NCI-H1694 (cell line): ENCODE measurements around the gene PFKFB4.
"Not testable (repeated sequence)": the region's sequence is repeated elsewhere in the genome, so short reads cannot be mapped to it uniquely, and the experiment has no call there.

ENCODE experiments used
- DNase-seq: peaks from one replicate; lab custom pipeline; 2025; lab: John Stamatoyannopoulos, UW

The PFKFB4 gene

DNA sequence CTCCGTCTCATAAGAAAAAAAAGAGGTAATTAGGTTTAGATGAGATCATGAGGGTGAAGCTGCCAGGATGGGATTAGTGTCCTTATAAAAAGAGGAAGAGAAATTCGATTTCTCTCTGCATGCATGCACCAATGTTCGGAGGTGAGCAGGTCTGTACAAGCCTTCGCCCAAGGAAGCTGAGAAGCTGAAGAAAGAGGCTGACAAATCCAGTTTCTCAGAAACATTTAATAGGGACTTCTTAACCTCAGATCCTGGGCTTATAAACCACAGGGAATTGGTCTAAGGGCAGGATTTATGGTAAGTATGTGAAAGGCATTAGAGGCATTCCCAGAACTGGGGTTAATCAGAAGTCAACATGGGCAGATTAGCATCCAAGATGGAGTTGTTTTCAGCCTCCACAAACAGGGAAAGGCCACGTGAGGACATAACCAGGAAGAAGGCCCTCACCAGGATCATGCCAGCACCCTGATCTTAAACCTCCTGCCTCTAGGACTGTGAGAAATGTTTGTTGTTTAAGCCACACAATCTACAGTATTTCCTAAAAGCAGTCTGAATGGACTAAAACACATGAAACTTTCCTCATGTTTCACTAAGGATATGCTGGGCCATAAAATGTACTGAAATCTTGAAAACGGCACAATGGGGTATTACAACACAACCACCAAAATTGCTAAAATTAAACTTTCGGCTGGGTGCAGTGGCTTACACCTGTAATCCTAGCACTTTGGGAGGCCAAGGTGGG, 64.0 kb downstream of the PFKFB4 start:
- DNase-seq = no peak

- no peak for DNase-seq
Observed at GRCh38 chr3:48486952-48487351, 69.7 kb downstream of the PFKFB4 start.

- DNase-seq = not testable (repeated sequence)
Observed at GRCh38 chr3:48482822-48483221, 73.8 kb downstream of the PFKFB4 start.

DNA sequence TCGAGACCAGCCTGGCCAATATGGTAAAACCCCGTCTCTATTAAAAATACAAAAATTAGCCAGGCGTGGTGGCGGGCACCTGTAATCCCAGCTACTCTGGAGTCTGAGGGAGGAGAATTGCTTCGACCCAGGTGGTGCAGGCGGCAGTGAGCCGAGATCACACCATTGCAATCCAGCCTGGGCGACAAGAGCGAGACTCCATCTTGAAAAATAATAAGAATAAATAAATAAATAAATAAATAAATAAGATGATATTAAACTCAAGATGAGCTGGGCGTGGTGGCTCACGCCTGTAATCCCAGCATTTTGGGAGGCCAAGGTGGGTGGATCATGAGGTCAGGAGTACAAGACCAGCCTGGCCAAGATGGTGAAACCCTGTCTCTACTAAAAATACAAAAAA, 75.7 kb downstream of the PFKFB4 start:
- not testable (repeated sequence) for DNase-seq

- DNase-seq = no peak
Observed at GRCh38 chr3:48478626-48479555, 77.7 kb downstream of the PFKFB4 start.

GRCh38 chr3:48477959-48478520, 78.6 kb downstream of the PFKFB4 start:
- DNase-seq = no peak

- no peak for DNase-seq
Observed at GRCh38 chr3:48476426-48477053, 80.1 kb downstream of the PFKFB4 start.

GRCh38 chr3:48475188-48475587, 81.4 kb downstream of the PFKFB4 start:
- DNase-seq = no peak

DNA sequence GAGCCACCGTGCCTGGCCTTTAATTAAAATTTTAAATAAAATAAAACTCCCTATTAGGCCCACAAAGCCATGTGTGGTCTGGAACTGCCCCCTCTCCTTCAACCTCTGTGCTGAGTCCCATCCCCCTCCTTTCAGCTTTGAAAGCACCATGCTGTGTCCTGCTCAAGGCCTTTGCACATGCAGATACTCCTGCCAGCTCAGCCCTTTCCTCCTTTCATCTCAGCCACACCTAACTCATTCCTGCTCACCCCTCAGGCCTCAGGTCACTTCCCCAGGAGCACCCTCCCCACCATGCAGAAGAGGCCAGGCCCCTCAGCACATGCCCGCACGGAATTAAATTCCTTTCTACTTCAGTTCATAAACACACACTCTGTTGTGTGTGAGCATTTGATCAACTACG, 82.0 kb downstream of the PFKFB4 start:
- no peak for DNase-seq

DNA sequence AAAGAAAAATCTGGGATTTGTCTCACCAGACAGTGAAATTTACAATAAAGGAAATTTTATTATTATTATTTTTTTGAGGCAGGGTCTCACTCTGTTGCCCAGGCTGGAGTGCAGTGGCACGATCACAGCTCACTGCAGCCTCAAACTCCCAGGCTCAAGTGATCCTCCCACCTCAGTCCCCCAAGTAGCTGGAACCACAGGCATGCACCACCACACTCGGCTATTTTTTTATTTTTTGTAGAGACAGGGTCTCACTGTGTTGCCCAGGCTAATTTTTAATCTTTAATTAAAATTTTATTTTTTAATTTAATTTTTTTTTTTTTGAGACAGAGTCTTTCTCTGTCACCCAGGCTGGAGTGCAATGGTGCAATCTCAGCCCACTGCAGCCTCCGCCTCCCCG, 82.6 kb downstream of the PFKFB4 start:
- not testable (repeated sequence) for DNase-seq

GRCh38 chr3:48473617-48473952, 83.0 kb downstream of the PFKFB4 start:
- no peak for DNase-seq

GRCh38 chr3:48472923-48473616, 83.5 kb downstream of the PFKFB4 start:
- no peak for DNase-seq

DNA sequence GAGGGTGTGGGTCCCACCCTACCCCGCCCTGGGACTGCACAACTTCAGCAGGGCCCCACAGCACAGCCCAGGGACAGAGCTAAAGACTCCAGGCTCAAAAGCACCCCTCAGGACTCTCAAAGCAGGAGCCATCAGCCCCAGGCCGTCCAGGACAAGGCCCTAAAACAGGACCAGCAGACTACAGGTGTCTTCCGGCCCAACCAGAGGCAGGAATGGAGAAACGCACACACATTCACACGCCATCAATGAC, 84.0 kb downstream of the PFKFB4 start:
- no peak for DNase-seq

- no peak for DNase-seq
Observed at GRCh38 chr3:48470286-48470685, 86.3 kb downstream of the PFKFB4 start.

- DNase-seq = no peak
Observed at GRCh38 chr3:48469046-48469915, 87.3 kb downstream of the PFKFB4 start.

DNA sequence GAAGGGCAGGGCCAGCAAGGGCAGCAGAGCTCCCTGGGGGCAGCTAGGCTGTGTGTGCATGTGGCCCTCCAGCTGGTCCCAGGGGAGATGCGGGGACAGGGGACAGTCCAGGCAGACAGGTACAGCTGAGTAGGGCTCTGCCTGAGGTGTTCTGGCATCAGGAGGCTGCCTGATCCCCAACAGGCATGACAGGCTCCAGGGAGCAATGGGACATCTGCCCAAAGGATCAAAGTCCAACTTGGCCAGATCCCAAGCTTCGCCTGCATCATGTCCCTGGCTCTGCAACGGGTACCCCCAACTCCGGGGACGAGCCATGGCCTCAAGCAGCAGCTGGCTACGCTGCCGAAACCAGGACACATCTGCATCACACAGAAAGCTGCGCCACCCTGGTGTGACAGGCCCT, 88.3 kb downstream of the PFKFB4 start:
- no peak for DNase-seq
